Germinal center (tissue), 1 donor: Measurements from ENCODE around the gene SLC35F1.
"Not testable (repeated sequence)": the region's sequence is repeated elsewhere in the genome, so short reads cannot be mapped to it uniquely, and the experiment has no call there.

Experiments used
- DNase-seq: peaks from one replicate; pipeline ENCODE4 v3.0.0; 2012; ENCODE audit warnings: mixed read lengths, low spot score

The SLC35F1 gene

GRCh38 chr6:117992856-117993255 is 85.8 kb downstream of the SLC35F1 start:
- no peak for DNase-seq

- DNase-seq: no peak
These were observed 105.9 kb downstream of the SLC35F1 start for GRCh38 chr6:118012944-118013343.

GRCh38 chr6:118016532-118016931 is 109.5 kb downstream of the SLC35F1 start:
- no peak for DNase-seq

GRCh38 chr6:118017301-118017848 is 110.3 kb downstream of the SLC35F1 start:
- no peak for DNase-seq

GRCh38 chr6:118023771-118024170 is 116.7 kb downstream of the SLC35F1 start:
- DNase-seq: no peak

GRCh38 chr6:118029967-118030366 is 122.9 kb downstream of the SLC35F1 start:
- no peak for DNase-seq

- not testable (repeated sequence) for DNase-seq
These were observed 130.4 kb downstream of the SLC35F1 start for GRCh38 chr6:118037479-118037878.

- no peak for DNase-seq
These were observed 135.8 kb downstream of the SLC35F1 start for GRCh38 chr6:118042855-118043254.

- DNase-seq: no peak
These were observed 137.2 kb downstream of the SLC35F1 start for GRCh38 chr6:118044275-118044674.

- no peak for DNase-seq
These were observed 147.0 kb downstream of the SLC35F1 start for GRCh38 chr6:118054082-118054481.

- no peak for DNase-seq
These were observed 154.6 kb downstream of the SLC35F1 start for GRCh38 chr6:118061666-118062065.

- DNase-seq: no peak
These were observed 173.5 kb downstream of the SLC35F1 start for GRCh38 chr6:118080547-118080946.

- DNase-seq: no peak
These were observed 176.6 kb downstream of the SLC35F1 start for GRCh38 chr6:118083711-118084110.

- no peak for DNase-seq
These were observed 178.6 kb downstream of the SLC35F1 start for GRCh38 chr6:118085665-118086064.

- no peak for DNase-seq
These were observed 179.1 kb downstream of the SLC35F1 start for GRCh38 chr6:118086159-118086558.

GRCh38 chr6:118092086-118092485 is 185.0 kb downstream of the SLC35F1 start:
- no peak for DNase-seq

GRCh38 chr6:118097576-118097975 is 190.5 kb downstream of the SLC35F1 start:
- no peak for DNase-seq

GRCh38 chr6:118100717-118101116 is 193.7 kb downstream of the SLC35F1 start:
- no peak for DNase-seq

GRCh38 chr6:118101220-118101619 is 194.2 kb downstream of the SLC35F1 start:
- no peak for DNase-seq

- no peak for DNase-seq
These were observed 194.8 kb downstream of the SLC35F1 start for GRCh38 chr6:118101831-118102345.

- DNase-seq: no peak
These were observed 195.3 kb downstream of the SLC35F1 start for GRCh38 chr6:118102401-118102800.

- no peak for DNase-seq
These were observed 196.5 kb downstream of the SLC35F1 start for GRCh38 chr6:118103381-118104146.

GRCh38 chr6:118122161-118122725 is 215.2 kb downstream of the SLC35F1 start:
- no peak for DNase-seq
